Middle frontal gyrus (tissue), 1 donor: ENCODE data around the gene CTCFL.
"Not testable (repeated sequence)": the region's sequence is repeated elsewhere in the genome, so short reads cannot be mapped to it uniquely, and the experiment has no call there.

Experiments
- DNase-seq: peaks from one replicate; pipeline ENCODE4 v3.0.0-alpha.2; 2015; ENCODE audit warnings: low spot score; ENCODE audit errors: extremely low spot score

The CTCFL gene

GRCh38 chr20:57536120-57536708, 11.3 kb upstream of the CTCFL start:
- no peak for DNase-seq

GRCh38 chr20:57535297-57535696, 10.4 kb upstream of the CTCFL start:
- no peak for DNase-seq

GRCh38 chr20:57532104-57532503, 7.2 kb upstream of the CTCFL start:
- no peak for DNase-seq

- no peak for DNase-seq
Observed at GRCh38 chr20:57530327-57530981, 5.5 kb upstream of the CTCFL start.

GRCh38 chr20:57529810-57530209, 4.9 kb upstream of the CTCFL start:
- no peak for DNase-seq

- no peak for DNase-seq
Observed at GRCh38 chr20:57529160-57529585, 4.2 kb upstream of the CTCFL start.

- DNase-seq: no peak
Observed at GRCh38 chr20:57528148-57528547, 3.2 kb upstream of the CTCFL start.

- no peak for DNase-seq
Observed at GRCh38 chr20:57527728-57528127, 2.8 kb upstream of the CTCFL start.

GRCh38 chr20:57526885-57527460, 2.0 kb upstream of the CTCFL start:
- DNase-seq: no peak

GRCh38 chr20:57526087-57526884, 1.3 kb upstream of the CTCFL start:
- DNase-seq: no peak

- DNase-seq: no peak
Observed at GRCh38 chr20:57525328-57526086, 567 bp upstream of the CTCFL start.

GRCh38 chr20:57523782-57524181, 1.2 kb downstream of the CTCFL start:
- DNase-seq: no peak

- no peak for DNase-seq
Observed at GRCh38 chr20:57522380-57523140, 2.4 kb downstream of the CTCFL start.

- DNase-seq: no peak
Observed at GRCh38 chr20:57517904-57518303, 7.0 kb downstream of the CTCFL start.

GRCh38 chr20:57514273-57514751, 10.6 kb downstream of the CTCFL start:
- peak; percentile 71 for DNase-seq

- no peak for DNase-seq
Observed at GRCh38 chr20:57513199-57513598, 11.7 kb downstream of the CTCFL start.

GRCh38 chr20:57512432-57512831, 12.5 kb downstream of the CTCFL start:
- DNase-seq: no peak

GRCh38 chr20:57511709-57512108, 13.2 kb downstream of the CTCFL start:
- DNase-seq: not testable (repeated sequence)

- DNase-seq: no peak
Observed at GRCh38 chr20:57509665-57510237, 15.2 kb downstream of the CTCFL start.

- DNase-seq: no peak
Observed at GRCh38 chr20:57508831-57509230, 16.1 kb downstream of the CTCFL start.
